NB4 (cell line): ENCODE results near the gene AOPEP.

Experiments used
- DNase-seq: peaks from one replicate; pipeline ENCODE4 v3.0.0; 2010; ENCODE audit warnings: low read depth
- H3K4me3 ChIP-seq: one replicate; pipeline ENCODE4 v1.5.1; 2011; ENCODE audit warnings: mild to moderate bottlenecking, low read depth, low read length, moderate library complexity
- MYC ChIP-seq: IDR thresholded peaks from 2 replicates; pipeline ENCODE4 v1.6.1; 2011; ENCODE audit warnings: low read depth, low read length
- POLR2A ChIP-seq: IDR thresholded peaks from 2 replicates; pipeline ENCODE4 v1.6.1; 2011; ENCODE audit warnings: mild to moderate bottlenecking; ENCODE audit not compliant: insufficient read length; ENCODE audit errors: extremely low read depth
- TF ChIP-seq, protein P1 (sequence below): IDR thresholded peaks from one replicate; pipeline ENCODE4 v1.5.1; 2012; ENCODE audit warnings: low read depth, low read length
- TF ChIP-seq, protein P2 (sequence below): IDR thresholded peaks from 2 replicates; pipeline ENCODE4 v1.6.1; 2011; ENCODE audit warnings: low read depth, low read length

AOPEP gene

DNA sequence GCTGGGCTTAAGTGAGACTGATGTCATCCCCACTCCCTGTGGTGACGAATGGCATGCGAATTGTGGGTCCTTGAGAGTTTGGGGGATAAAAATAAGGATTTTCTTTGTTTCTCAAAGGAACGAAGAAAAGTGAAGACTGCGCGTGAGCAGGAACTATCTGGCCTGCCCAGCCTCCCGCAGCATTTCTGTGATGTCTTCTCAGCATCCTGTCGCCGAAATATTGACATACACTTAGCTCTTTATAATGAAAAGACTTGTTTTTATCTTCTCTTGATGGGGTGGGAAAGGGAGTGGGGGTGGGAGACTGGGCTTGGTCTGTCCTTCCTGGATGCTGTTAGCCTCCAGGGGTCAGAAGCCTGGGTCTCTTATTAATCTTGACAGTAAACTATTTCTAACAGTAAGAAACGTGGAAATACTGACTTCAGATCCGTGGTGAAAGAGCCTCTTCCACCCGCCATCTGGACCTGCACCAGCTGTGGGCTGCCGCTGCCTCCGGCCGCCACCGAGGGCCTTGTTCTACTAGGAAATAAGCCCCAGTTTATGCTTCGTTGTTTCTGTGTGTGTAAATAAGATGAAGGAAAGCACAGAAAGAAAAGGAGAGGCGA lies 351.4 kb downstream of the AOPEP start:
- H3K4me3 ChIP-seq: no peak overlapping the region
- no peak for DNase-seq
- TF ChIP-seq MYC: no peak
- TF ChIP-seq, protein P1, sequence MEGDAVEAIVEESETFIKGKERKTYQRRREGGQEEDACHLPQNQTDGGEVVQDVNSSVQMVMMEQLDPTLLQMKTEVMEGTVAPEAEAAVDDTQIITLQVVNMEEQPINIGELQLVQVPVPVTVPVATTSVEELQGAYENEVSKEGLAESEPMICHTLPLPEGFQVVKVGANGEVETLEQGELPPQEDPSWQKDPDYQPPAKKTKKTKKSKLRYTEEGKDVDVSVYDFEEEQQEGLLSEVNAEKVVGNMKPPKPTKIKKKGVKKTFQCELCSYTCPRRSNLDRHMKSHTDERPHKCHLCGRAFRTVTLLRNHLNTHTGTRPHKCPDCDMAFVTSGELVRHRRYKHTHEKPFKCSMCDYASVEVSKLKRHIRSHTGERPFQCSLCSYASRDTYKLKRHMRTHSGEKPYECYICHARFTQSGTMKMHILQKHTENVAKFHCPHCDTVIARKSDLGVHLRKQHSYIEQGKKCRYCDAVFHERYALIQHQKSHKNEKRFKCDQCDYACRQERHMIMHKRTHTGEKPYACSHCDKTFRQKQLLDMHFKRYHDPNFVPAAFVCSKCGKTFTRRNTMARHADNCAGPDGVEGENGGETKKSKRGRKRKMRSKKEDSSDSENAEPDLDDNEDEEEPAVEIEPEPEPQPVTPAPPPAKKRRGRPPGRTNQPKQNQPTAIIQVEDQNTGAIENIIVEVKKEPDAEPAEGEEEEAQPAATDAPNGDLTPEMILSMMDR: no peak
- TF ChIP-seq POLR2A: no peak
- TF ChIP-seq, protein P2, sequence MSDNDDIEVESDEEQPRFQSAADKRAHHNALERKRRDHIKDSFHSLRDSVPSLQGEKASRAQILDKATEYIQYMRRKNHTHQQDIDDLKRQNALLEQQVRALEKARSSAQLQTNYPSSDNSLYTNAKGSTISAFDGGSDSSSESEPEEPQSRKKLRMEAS: no peak

DNA sequence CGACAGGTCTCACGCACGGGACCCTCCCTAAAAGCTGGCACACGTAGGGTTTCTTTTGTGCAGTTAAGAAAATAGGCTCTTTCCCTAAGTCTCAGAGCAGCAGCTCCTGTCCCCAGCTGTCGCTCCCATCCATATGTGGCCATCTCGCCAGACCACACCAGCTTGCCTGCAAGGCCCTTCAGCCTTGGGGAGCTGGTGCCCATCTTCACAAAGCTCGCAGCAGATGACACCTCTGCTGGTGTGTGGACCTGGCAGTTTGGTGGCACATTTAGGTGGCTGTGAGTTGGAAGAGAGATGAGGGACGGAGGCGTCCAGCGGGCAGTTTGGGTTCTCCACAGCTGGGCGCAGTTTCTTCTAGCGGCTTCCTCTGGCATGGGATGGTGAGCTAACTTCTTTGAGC lies 352.0 kb downstream of the AOPEP start:
- DNase-seq: no peak
- no peak overlapping the region for H3K4me3 ChIP-seq
- no peak for TF ChIP-seq MYC
- TF ChIP-seq, protein P1: no peak
- no peak for TF ChIP-seq POLR2A

DNA sequence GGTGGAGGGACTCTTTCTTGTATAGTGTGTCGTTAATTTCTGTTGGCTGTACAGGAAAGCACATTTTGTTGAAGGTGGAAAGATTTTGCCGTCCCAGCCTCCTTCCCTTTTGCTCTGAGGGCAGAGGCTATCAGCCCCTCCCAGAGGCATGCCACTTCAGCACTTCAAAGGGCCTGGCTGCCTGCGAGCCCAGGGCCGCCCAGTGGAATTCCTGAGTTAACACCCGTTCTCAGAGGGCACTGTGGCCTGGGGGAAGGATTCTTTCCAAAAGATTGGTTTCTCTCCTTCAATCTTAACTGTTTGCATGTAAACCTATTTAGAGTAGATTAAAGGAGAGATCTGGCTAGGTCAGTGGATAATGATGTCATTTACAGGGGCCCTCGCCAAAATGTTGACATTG lies 352.4 kb downstream of the AOPEP start:
- no peak for DNase-seq
- TF ChIP-seq, protein P2: no peak
- TF ChIP-seq POLR2A: no peak
- TF ChIP-seq, protein P1: no peak
- H3K4me3 ChIP-seq: no peak overlapping the region

DNA sequence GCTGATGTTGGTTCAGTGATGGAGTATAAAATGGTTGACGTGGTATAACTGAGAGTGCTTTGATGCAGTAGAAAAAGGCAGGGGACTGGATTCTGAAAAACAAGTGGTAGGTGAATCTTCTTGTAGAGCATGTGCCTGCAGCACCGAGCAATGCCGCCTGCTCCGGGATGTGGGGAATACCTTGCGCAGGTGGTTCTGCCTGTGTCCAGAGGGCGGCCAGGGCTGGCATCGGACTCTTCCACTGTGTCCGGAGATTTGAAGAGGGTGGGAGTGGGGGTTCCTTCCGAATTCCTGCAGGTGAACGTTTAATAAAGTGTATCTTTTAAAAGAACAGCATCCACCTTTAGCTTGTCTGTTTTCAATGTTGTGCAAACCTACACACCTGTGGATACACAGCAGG lies 353.0 kb downstream of the AOPEP start:
- DNase-seq: no peak
- TF ChIP-seq POLR2A (no peak), MYC (no peak)
- TF ChIP-seq, protein P1: no peak
- TF ChIP-seq, protein P2: no peak
- H3K4me3 ChIP-seq: no peak overlapping the region

DNA sequence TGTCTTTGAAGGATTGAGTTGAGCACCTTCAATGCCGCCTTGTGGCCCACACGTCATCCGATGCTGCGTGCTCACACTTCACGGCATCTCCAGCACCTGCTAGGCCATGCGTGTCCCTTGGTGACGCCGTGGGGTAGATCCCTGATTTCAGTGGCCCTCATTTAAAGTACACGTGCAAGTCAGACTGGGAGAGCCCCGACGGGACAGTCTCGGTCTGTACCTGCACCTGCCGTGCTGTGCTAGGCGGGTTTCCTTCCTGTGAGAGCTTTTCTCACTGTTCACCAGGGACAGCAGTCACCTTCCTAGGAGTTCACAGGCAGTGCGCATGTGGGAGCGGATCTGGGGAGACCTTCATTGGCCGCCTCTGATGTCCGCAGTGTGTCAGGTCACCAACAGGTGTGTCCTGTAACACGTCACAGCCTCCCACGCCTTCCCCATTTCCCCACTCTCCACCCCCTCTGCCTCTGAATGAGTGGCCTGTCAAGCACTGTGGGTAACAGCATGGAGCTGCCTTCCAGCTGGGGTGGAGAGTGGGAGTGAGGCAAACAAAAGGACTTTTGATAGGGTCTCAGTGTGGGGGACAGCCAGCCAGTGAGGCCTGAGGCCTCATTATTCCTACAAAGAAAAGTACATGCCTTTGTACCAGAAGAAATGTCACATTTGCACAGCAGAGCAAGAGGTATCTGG lies 354.6 kb downstream of the AOPEP start:
- H3K4me3 ChIP-seq: no peak overlapping the region
- DNase-seq: no peak
- TF ChIP-seq MYC (no peak), POLR2A (no peak)
- TF ChIP-seq, protein P2: no peak
- TF ChIP-seq, protein P1: no peak

DNA sequence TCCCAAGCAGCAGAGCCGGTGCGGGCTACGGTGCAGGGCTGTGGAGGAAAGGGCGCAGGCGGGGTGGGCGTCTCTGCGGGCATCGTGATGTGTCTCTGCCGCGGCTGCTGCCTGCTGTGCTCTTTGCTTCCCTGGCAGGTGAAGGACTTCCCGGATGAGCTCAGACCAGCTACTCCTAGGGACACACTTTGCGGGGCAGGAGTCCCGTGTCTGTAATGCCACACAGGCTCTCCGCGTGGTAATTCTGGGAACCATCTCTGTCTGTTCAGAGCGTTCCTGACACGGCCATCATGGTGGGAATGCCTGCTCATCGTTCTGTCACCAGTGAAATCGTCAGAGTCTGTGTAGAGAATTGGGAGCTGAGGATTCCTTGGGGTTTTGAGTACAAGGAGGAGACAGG lies 355.5 kb downstream of the AOPEP start:
- TF ChIP-seq POLR2A (no peak), MYC (no peak)
- TF ChIP-seq, protein P2: no peak
- TF ChIP-seq, protein P1: no peak
- no peak for DNase-seq
- no peak overlapping the region for H3K4me3 ChIP-seq
